Esophagus squamous epithelium (tissue), 4 donors: ENCODE measurements around the gene ID3.

Experiments used
- CTCF ChIP-seq, 6 experiments: fragments of 450-650 bp in 4 of 6; fragments of 200-600 bp in 2 of 6; sonication (generic) in 2 of 6; IDR thresholded peaks; one replicate each; pipeline ENCODE4 v1.5.1; 2016 to 2019; ENCODE audit warnings: antibody characterized with exemption in 6 of 6, mild to moderate bottlenecking in 4 of 6, moderate library complexity in 4 of 6
- POLR2A ChIP-seq, 4 donors: fragments of 450-650 bp; IDR thresholded peaks; one replicate each; pipeline ENCODE4 v1.6.1; 2017; ENCODE audit warnings: antibody characterized with exemption in 4 of 4, mild to moderate bottlenecking in 4 of 4, moderate library complexity in 3 of 4

DNA sequence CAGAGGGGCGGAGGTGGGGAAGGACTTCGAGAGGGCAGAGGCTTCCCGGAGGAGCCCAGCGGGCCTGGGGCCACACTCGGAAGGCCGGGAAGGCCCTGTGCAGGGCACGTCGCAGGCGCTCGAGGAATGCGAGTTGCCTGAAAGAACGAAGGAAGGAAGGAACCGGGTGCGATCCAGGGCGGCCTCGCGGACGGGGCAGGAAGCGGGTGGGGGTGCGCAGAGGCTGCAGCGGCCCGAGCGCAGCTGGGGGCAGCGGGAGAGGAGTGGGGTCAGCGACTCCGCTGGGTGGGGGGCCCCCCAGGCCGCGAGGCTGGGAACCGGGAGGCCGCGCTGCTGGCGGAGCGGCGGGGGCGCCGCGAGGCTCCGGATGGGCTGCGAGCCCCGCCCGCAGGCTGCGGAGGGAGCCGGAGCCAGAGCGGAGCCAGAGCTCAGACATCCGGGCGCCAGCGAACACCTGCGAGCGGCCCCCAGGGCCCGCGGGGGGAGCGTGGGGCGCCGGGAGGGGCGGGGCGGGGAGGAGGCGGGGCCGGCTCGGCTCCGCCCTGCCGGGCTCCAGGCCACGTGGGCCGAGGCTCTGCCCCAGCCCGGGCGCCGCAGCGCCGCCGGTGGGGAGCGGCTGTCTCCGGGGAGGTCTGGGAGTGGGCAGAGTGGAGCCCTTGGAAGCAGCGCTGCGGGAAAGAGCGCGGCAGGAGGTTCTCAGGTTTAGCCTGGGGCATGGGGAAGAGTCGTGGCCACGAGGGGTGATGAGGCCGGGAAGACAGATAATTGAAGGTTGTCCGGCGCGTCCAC, 4.6 kb downstream of the ID3 start:
- TF ChIP-seq CTCF (IDR thresholded peaks at IDR 0.05) (peak in 2 of 6 experiments; percentile 17 to 19), POLR2A (IDR thresholded peaks at IDR 0.05) (peak in 3 of 4 donors; percentile 78 to 91 (median 81))
